ENCODE measurements around the gene ADCY2.

- TF ChIP-seq CTCF (IDR thresholded peaks at IDR 0.05) (no peak), POLR2AphosphoS5 (IDR thresholded peaks at IDR 0.05) (no peak), POLR2A (IDR thresholded peaks at IDR 0.05; ENCODE audit: low read depth) (no peak), EP300 (IDR thresholded peaks at IDR 0.05) (no peak)
These were observed 22.3 kb downstream of the ADCY2 start for GRCh38 chr5:7418276-7418675.
